GM21786 (cell line): Measurements from ENCODE around the gene HLA-DPA1.
"Not testable (repeated sequence)": the region's sequence is repeated elsewhere in the genome, so short reads cannot be mapped to it uniquely, and the experiment has no call there.

Experiments
- ATAC-seq: cut with Tn5 transposase; IDR thresholded peaks from one replicate; pipeline ENCODE4 v1.9.1; 2021; ENCODE audit not compliant: unreplicated experiment

HLA-DPA1 gene

GRCh38 chr6:33073431-33073871 lies at the start of gene HLA-DPA1:
Gene HLA-DPA1 (minus strand): TSS chr6:33073649.
- peak; percentile 60 for ATAC-seq

GRCh38 chr6:33123181-33123580 lies 49.7 kb upstream of the HLA-DPA1 start:
- ATAC-seq: no peak

GRCh38 chr6:33120001-33120400 lies 46.6 kb upstream of the HLA-DPA1 start:
- ATAC-seq: no peak

- no peak for ATAC-seq
Measured at GRCh38 chr6:33118525-33119123, 45.2 kb upstream of the HLA-DPA1 start.

GRCh38 chr6:33117811-33118277 lies 44.4 kb upstream of the HLA-DPA1 start:
- no peak for ATAC-seq

- ATAC-seq: no peak
Measured at GRCh38 chr6:33116841-33117711, 43.6 kb upstream of the HLA-DPA1 start.

- no peak for ATAC-seq
Measured at GRCh38 chr6:33116417-33116816, 43.0 kb upstream of the HLA-DPA1 start.

- ATAC-seq: no peak
Measured at GRCh38 chr6:33114406-33114805, 41.0 kb upstream of the HLA-DPA1 start.

GRCh38 chr6:33113755-33114154 lies 40.3 kb upstream of the HLA-DPA1 start:
- no peak for ATAC-seq

GRCh38 chr6:33112148-33112547 lies 38.7 kb upstream of the HLA-DPA1 start:
- peak; percentile 92 for ATAC-seq

GRCh38 chr6:33108307-33108706 lies 34.9 kb upstream of the HLA-DPA1 start:
- no peak for ATAC-seq

GRCh38 chr6:33107641-33108040 lies 34.2 kb upstream of the HLA-DPA1 start:
- no peak for ATAC-seq

- ATAC-seq: no peak
Measured at GRCh38 chr6:33105916-33106871, 32.7 kb upstream of the HLA-DPA1 start.

- no peak for ATAC-seq
Measured at GRCh38 chr6:33105386-33105785, 31.9 kb upstream of the HLA-DPA1 start.

- no peak for ATAC-seq
Measured at GRCh38 chr6:33104887-33105286, 31.4 kb upstream of the HLA-DPA1 start.

- no peak for ATAC-seq
Measured at GRCh38 chr6:33103776-33104175, 30.3 kb upstream of the HLA-DPA1 start.

- ATAC-seq: not testable (repeated sequence)
Measured at GRCh38 chr6:33101121-33101737, 27.8 kb upstream of the HLA-DPA1 start.

GRCh38 chr6:33095681-33096080 lies 22.2 kb upstream of the HLA-DPA1 start:
- no peak for ATAC-seq

- no peak for ATAC-seq
Measured at GRCh38 chr6:33093855-33094254, 20.4 kb upstream of the HLA-DPA1 start.

GRCh38 chr6:33092385-33092784 lies 18.9 kb upstream of the HLA-DPA1 start:
- ATAC-seq: no peak

- ATAC-seq: no peak
Measured at GRCh38 chr6:33091957-33092356, 18.5 kb upstream of the HLA-DPA1 start.
